ENCODE measurements around the gene RAB23. TPM values are rescaled to one million over a fixed set of nuclear protein-coding genes. Genes with fewer than 3 reads are reported as not detected.

The RAB23 gene
- total and polyA plus RNA-seq, 9 of the 15 experiments (the other 6 are each of a cell fraction or from before 2014, with no cell fraction given) = 3.4 to 18.0 (median 9.4) TPM

DNA sequence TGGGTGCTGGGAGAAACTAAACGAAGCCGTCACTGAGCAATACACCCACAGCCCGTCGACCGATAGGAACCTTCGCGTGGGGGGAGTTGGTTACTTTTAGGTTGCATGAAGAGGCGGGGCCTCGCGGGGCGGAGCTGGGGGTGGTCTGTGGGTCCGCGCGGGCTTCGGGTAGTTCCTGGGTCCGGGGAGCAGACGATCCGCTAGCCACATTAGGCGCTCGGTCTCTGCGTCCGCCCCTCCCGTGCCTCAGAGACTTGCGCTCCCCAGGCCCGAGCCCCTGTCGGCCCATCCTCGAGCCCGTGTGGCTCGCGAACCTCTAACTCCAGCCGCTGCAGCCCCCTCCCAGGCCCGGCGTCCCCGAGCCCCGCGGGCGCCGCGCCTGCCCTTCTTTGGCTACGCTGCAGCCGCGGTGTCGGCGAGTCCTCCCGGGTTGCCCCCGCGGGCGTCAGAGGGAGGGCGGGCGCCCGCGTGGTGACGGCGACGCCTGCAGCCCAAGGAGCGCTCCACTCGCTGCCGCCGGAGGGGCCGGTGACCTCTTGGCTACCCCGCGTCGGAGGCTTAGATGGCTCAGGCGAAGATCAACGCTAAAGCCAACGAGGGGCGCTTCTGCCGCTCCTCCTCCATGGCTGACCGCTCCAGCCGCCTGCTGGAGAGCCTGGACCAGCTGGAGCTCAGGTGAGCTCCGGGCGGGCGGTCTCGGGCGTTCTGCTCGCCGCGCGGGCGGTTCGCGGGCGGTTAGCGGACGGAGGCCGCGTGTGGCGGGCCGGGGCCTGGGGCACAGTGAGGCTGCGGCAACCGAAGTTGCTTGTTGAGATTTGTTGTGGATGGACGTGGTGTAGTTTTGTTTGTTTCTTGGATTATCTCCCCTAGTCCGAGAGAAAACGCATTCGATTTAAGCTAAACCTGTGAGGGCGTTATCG is 49.7 kb downstream of the RAB23 start, which contains the start of gene BAG2 (continued):
- TF ChIP-seq, protein P1, sequence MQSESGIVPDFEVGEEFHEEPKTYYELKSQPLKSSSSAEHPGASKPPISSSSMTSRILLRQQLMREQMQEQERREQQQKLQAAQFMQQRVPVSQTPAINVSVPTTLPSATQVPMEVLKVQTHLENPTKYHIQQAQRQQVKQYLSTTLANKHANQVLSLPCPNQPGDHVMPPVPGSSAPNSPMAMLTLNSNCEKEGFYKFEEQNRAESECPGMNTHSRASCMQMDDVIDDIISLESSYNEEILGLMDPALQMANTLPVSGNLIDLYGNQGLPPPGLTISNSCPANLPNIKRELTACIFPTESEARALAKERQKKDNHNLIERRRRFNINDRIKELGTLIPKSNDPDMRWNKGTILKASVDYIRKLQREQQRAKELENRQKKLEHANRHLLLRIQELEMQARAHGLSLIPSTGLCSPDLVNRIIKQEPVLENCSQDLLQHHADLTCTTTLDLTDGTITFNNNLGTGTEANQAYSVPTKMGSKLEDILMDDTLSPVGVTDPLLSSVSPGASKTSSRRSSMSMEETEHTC (IDR thresholded peaks at IDR 0.05) = no peak
- TF ChIP-seq NELFE (IDR thresholded peaks at IDR 0.05; ENCODE audit: insufficient read depth, insufficient read length) (no peak), NFIC (IDR thresholded peaks at IDR 0.05) (peak; percentile 28; the same call in 1 of the 2 replicates), RAD21 (CRISPR knock-in tag; conservative IDR thresholded peaks at IDR 0.05 in 1 of 2, IDR thresholded peaks at IDR 0.05 in 1 of 2) (peak in 1 of 2 experiments; percentile 19; a peak in 2 of 4 replicates), MEF2D (tag; conservative IDR thresholded peaks at IDR 0.05; ENCODE audit: low read depth) (no peak), PML (IDR thresholded peaks at IDR 0.05; ENCODE audit: low read length) (peak; percentile 76), ETV5 (CRISPR knock-in tag; IDR thresholded peaks at IDR 0.05; ENCODE audit: low read depth) (peak; percentile 55; the same call in 1 of the 2 replicates), ZNF239 (CRISPR knock-in tag; IDR thresholded peaks at IDR 0.05) (no peak; the same call in 1 of the 2 replicates), SAFB2 (IDR thresholded peaks at IDR 0.05; ENCODE audit: borderline replicate concordance, low read depth, low read length, severe bottlenecking) (no peak), ILK (tag; IDR thresholded peaks at IDR 0.05; ENCODE audit: borderline replicate concordance, low read depth) (no peak), ZNF354B (CRISPR knock-in tag; IDR thresholded peaks at IDR 0.05) (no peak), CBX2 (IDR thresholded peaks at IDR 0.05; ENCODE audit: insufficient read depth, low read length, poor library complexity, severe bottlenecking) (no peak)
- TF ChIP-seq, protein P2, sequence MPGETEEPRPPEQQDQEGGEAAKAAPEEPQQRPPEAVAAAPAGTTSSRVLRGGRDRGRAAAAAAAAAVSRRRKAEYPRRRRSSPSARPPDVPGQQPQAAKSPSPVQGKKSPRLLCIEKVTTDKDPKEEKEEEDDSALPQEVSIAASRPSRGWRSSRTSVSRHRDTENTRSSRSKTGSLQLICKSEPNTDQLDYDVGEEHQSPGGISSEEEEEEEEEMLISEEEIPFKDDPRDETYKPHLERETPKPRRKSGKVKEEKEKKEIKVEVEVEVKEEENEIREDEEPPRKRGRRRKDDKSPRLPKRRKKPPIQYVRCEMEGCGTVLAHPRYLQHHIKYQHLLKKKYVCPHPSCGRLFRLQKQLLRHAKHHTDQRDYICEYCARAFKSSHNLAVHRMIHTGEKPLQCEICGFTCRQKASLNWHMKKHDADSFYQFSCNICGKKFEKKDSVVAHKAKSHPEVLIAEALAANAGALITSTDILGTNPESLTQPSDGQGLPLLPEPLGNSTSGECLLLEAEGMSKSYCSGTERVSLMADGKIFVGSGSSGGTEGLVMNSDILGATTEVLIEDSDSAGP (CRISPR knock-in tag; IDR thresholded peaks at IDR 0.05) = no peak
- TF ChIP-seq, protein P3, sequence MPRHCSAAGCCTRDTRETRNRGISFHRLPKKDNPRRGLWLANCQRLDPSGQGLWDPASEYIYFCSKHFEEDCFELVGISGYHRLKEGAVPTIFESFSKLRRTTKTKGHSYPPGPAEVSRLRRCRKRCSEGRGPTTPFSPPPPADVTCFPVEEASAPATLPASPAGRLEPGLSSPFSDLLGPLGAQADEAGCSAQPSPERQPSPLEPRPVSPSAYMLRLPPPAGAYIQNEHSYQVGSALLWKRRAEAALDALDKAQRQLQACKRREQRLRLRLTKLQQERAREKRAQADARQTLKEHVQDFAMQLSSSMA (CRISPR knock-in tag; IDR thresholded peaks at IDR 0.05) = 0 out of 2 replicates have a peak, but pooled peaks have one; percentile 40
- TF ChIP-seq, protein P4, sequence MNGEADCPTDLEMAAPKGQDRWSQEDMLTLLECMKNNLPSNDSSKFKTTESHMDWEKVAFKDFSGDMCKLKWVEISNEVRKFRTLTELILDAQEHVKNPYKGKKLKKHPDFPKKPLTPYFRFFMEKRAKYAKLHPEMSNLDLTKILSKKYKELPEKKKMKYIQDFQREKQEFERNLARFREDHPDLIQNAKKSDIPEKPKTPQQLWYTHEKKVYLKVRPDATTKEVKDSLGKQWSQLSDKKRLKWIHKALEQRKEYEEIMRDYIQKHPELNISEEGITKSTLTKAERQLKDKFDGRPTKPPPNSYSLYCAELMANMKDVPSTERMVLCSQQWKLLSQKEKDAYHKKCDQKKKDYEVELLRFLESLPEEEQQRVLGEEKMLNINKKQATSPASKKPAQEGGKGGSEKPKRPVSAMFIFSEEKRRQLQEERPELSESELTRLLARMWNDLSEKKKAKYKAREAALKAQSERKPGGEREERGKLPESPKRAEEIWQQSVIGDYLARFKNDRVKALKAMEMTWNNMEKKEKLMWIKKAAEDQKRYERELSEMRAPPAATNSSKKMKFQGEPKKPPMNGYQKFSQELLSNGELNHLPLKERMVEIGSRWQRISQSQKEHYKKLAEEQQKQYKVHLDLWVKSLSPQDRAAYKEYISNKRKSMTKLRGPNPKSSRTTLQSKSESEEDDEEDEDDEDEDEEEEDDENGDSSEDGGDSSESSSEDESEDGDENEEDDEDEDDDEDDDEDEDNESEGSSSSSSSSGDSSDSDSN (IDR thresholded peaks at IDR 0.05; ENCODE audit: borderline replicate concordance in 1 of 2, low read depth in 2 of 2, low read length in 2 of 2) = peak; percentile 51 to 86; a peak in 3 of 4 replicates
- TF ChIP-seq, protein P5, sequence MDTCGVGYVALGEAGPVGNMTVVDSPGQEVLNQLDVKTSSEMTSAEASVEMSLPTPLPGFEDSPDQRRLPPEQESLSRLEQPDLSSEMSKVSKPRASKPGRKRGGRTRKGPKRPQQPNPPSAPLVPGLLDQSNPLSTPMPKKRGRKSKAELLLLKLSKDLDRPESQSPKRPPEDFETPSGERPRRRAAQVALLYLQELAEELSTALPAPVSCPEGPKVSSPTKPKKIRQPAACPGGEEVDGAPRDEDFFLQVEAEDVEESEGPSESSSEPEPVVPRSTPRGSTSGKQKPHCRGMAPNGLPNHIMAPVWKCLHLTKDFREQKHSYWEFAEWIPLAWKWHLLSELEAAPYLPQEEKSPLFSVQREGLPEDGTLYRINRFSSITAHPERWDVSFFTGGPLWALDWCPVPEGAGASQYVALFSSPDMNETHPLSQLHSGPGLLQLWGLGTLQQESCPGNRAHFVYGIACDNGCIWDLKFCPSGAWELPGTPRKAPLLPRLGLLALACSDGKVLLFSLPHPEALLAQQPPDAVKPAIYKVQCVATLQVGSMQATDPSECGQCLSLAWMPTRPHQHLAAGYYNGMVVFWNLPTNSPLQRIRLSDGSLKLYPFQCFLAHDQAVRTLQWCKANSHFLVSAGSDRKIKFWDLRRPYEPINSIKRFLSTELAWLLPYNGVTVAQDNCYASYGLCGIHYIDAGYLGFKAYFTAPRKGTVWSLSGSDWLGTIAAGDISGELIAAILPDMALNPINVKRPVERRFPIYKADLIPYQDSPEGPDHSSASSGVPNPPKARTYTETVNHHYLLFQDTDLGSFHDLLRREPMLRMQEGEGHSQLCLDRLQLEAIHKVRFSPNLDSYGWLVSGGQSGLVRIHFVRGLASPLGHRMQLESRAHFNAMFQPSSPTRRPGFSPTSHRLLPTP (IDR thresholded peaks at IDR 0.05; ENCODE audit: borderline replicate concordance, extremely low read depth, insufficient read length) = no peak

Measured in K562 (cell line).